Pancreas (tissue), 10 donors: ENCODE measurements around the gene ARL13A. TPM values are rescaled to one million over a fixed set of nuclear protein-coding genes. Genes with fewer than 3 reads are reported as not detected.

Experiments
- ATAC-seq, 4 donors: fragments of 200-7000 bp; cut with Tn5 transposase; one replicate each; pipeline versions ENCODE4 v1.8.0 to v1.9.1; 2020; ENCODE audit warnings: mild to moderate bottlenecking in 4 of 4, moderate library complexity in 4 of 4
- DNase-seq, 6 donors: peaks; one replicate each; pipeline ENCODE4 v3.0.0-alpha.2; 2020
- FAIRE-seq: peaks from 2 replicates; lab custom pipeline; 2012; peaks lifted over from hg19 to GRCh38; lab: Jason Lieb, UNC
- H3K27ac ChIP-seq, 4 donors: fragments of 200-600 bp; sonication (generic); 1 replicate in 3 of 4; 2 replicates in 1 of 4; pipeline versions ENCODE4 v1.5.0 to v1.8.0; 2020
- H3K27me3 ChIP-seq, 4 donors: fragments of 200-600 bp; one replicate each; pipeline ENCODE4 v1.8.0; 2021
- H3K36me3 ChIP-seq, 3 donors: fragments of 200-600 bp; sonication (generic) in 1 of 3; one replicate each; pipeline versions ENCODE4 v1.5.0 to v1.8.0; 2020 to 2021
- H3K4me1 ChIP-seq, 3 donors: fragments of 200-600 bp; one replicate each; pipeline ENCODE4 v1.8.0; 2021
- H3K4me3 ChIP-seq, 4 donors: fragments of 200-600 bp; sonication (generic) in 2 of 4; one replicate each; pipeline versions ENCODE4 v1.5.0 to v1.8.0; 2020 to 2021
- H3K9me3 ChIP-seq, 4 donors: fragments of 200-600 bp; one replicate each; pipeline ENCODE4 v1.8.0; 2021
- WGBS, 2 donors: extraction: QIAGEN DNeasy Blood & Tissue Kit; methylation state at CpG; one replicate each; pipeline ENCODE4 v1.1.7; 2013; 5-methylcytosine and 5-hydroxymethylcytosine counted together
- intact Hi-C, 3 donors: fragments of 100-400 bp; cut with DNase I; formaldehyde crosslinking; loops; one replicate each; pipeline versions ENCODE4 v1.11.1 to v1.14.2; 2022
- polyA plus RNA-seq, 2 donors: library from polyadenylated mRNA; stranded (reverse); fragments of 200-250 nt; gene quantifications; one replicate each; pipeline ENCODE4 v1.2.3, GENCODE V29; 2013
- total RNA-seq, 6 donors: library from RNA; stranded (reverse); fragmentation: NEBNext Ultra II Directional in 4 of 6; extraction: Animal tissue kit (Norgen Biotek cat#: 25700) in 4 of 6; gene quantifications; one replicate each; pipeline versions ENCODE4 v1.2.1 to v1.2.4, GENCODE V29; 2021 to 2023
- TF ChIP-seq, protein P1 (sequence below), 4 donors: fragments of 200-600 bp; sonication (generic) in 3 of 4; IDR thresholded peaks; one replicate each; pipeline versions ENCODE4 v1.5.0 to v1.8.0; 2021; ENCODE audit warnings: antibody characterized with exemption in 4 of 4
- donor health status: healthy with polysubstance abuse.
- donor health status: DM: no; HTN: no; CAD: no; lungs with moderate emphysema.
- donor health status: DM: no; HTN: no; CAD: no.
- donor health status: control.
- donor health status: control.
- donor health status: Bipolar disorder and iron deficiency.
- donor health status: DM: yes; HTN: yes; CAD: no.
- donor health status: DM: no; HTN: no; CAD: no.
- donor health status: DM: no; HTN: no; CAD: no.
- donor health status: DM: yes; HTN: yes; CAD: no.

The ARL13A gene
- total and polyA plus RNA-seq, 8 donors: not detected

DNA sequence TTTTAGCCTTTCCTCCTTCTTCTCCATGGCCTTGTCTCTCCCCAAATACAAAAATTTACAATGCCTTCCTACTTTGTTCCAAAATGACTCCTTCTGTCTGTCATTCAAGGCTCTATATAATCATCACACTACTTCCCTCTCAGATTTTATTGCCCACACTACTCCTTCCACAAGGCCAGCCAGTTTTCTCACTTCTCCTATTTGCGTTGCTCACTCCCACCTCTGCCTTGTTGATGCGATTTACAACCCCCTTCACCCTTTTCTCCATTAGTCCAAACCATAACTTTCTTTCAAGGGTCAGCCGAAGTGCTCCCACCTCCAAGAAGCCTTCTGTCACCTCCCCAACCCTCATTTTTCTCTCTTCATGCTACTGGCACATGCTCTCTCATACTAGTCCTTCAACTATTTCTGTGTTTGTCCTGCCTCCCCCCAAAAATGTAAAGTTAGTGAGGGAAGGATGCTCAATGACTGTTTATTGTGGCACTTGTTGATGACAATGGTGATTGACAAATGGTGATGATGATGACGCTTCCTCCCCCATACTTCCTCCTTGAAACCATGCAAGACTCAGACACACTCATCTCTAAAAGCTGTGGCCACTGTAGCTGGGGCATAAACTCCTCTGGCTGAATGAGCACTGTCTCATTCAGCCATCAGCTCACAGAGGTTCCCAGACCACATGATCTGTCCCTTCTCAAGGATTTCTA is 38.1 kb upstream of the ARL13A start:
- ATAC-seq (no peak), FAIRE-seq (no peak), DNase-seq (no peak)
- no peak overlapping the region for H3K27ac ChIP-seq
- H3K27me3 ChIP-seq: no peaks in the 10 kb centered on the region
- H3K36me3 ChIP-seq: no peaks in the 10 kb centered on the region
- H3K9me3 ChIP-seq: no peaks in the 10 kb centered on the region
- H3K4me3 ChIP-seq: no peak overlapping the region
- H3K4me1 ChIP-seq: no peaks in the 10 kb centered on the region
- TF ChIP-seq, protein P1, sequence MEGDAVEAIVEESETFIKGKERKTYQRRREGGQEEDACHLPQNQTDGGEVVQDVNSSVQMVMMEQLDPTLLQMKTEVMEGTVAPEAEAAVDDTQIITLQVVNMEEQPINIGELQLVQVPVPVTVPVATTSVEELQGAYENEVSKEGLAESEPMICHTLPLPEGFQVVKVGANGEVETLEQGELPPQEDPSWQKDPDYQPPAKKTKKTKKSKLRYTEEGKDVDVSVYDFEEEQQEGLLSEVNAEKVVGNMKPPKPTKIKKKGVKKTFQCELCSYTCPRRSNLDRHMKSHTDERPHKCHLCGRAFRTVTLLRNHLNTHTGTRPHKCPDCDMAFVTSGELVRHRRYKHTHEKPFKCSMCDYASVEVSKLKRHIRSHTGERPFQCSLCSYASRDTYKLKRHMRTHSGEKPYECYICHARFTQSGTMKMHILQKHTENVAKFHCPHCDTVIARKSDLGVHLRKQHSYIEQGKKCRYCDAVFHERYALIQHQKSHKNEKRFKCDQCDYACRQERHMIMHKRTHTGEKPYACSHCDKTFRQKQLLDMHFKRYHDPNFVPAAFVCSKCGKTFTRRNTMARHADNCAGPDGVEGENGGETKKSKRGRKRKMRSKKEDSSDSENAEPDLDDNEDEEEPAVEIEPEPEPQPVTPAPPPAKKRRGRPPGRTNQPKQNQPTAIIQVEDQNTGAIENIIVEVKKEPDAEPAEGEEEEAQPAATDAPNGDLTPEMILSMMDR (IDR thresholded peaks at IDR 0.05): no peak
- WGBS, 2 donors: 68 to 73% methylated on average over 4 of the region's 4 CpGs
- intact Hi-C loops: no loop called here

DNA sequence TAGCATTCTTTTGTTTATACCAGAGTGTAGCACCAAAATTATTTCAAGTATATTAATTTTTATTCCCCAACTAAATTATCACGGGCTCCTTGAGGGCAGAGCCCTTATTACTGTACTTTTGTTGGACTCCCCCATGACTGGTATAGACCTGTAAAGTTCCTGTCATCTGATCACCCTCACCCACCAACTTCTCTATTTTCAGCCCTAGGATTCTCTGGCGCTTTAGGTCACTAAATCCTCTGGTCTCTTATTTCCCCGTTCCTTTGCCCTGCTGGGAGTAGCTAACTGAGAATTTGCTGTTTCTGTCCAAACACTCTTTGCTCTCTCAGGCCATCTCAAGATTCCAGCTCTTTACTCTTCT is 37.6 kb upstream of the ARL13A start:
- TF ChIP-seq, protein P1 (IDR thresholded peaks at IDR 0.05): no peak
- no peaks in the 10 kb centered on the region for H3K4me1 ChIP-seq
- ATAC-seq: no peak
- H3K27ac ChIP-seq: no peak overlapping the region
- intact Hi-C loops: no loop called here
- no peaks in the 10 kb centered on the region for H3K9me3 ChIP-seq
- DNase-seq: no peak
- no peak overlapping the region for H3K4me3 ChIP-seq
- no peak for FAIRE-seq
- H3K27me3 ChIP-seq: no peaks in the 10 kb centered on the region
- WGBS, 2 donors: 77 to 83% methylated on average over 3 of the region's 3 CpGs
- no peaks in the 10 kb centered on the region for H3K36me3 ChIP-seq

GRCh38 chrX:100935767-100936166 is 33.7 kb upstream of the ARL13A start:
- H3K27me3 ChIP-seq: no peaks in the 10 kb centered on the region
- no peaks in the 10 kb centered on the region for H3K36me3 ChIP-seq
- no peak for DNase-seq
- no peak overlapping the region for H3K27ac ChIP-seq
- no peak overlapping the region for H3K4me3 ChIP-seq
- no peaks in the 10 kb centered on the region for H3K4me1 ChIP-seq
- no peak for FAIRE-seq
- H3K9me3 ChIP-seq: no peaks in the 10 kb centered on the region
- WGBS, 2 donors: 62 to 77% methylated on average over 2 of the region's 2 CpGs
- intact Hi-C loops: no loop called here
- TF ChIP-seq, protein P1 (IDR thresholded peaks at IDR 0.05): no peak
- no peak for ATAC-seq

DNA sequence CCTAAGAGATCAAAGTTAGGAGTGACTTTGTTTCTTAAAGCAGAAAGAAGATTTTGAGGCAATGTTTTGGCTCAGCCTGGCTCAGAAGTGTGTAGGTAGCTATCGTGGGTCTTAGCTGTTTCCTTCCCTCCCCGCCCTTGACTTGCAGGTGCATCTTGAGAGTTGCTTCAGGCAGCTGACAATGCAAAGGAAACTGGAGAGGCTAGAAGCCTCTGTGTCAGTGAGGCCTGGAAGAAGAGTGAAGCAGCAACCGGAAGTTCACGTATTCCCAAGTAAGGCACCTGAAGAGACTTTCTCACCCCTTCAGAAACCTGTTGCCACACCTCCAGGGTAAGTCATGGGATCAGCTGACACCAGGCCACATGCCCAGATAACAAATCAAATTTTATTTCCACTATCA is 30.2 kb upstream of the ARL13A start:
- FAIRE-seq (no peak), ATAC-seq (no peak), DNase-seq (no peak)
- intact Hi-C loops: no loop called here
- no peak overlapping the region for H3K27ac ChIP-seq
- peaks cover 0 to 7% (median 0%) of the 10 kb centered on the region in 4 donors for H3K27me3 ChIP-seq
- H3K4me3 ChIP-seq: no peak overlapping the region
- no peaks in the 10 kb centered on the region for H3K4me1 ChIP-seq
- WGBS, 2 donors: 67 to 69% methylated on average over 4 of the region's 4 CpGs
- TF ChIP-seq, protein P1 (IDR thresholded peaks at IDR 0.05): no peak
- H3K9me3 ChIP-seq: no peaks in the 10 kb centered on the region
- no peaks in the 10 kb centered on the region for H3K36me3 ChIP-seq

- H3K36me3 ChIP-seq: no peaks in the 10 kb centered on the region
- no peaks in the 10 kb centered on the region for H3K4me1 ChIP-seq
- no peaks in the 10 kb centered on the region for H3K9me3 ChIP-seq
- no peak overlapping the region for H3K4me3 ChIP-seq
- intact Hi-C loops: no loop called here
- no peak for ATAC-seq
- DNase-seq: no peak
- H3K27me3 ChIP-seq: peaks cover 0 to 7% (median 0%) of the 10 kb centered on the region in 4 donors
- FAIRE-seq: no peak
- TF ChIP-seq, protein P1 (IDR thresholded peaks at IDR 0.05): no peak
- no peak overlapping the region for H3K27ac ChIP-seq
- 77 to 96% methylated on average over 3 of the region's 3 CpGs for WGBS, 2 donors
These were observed 24.9 kb upstream of the ARL13A start for GRCh38 chrX:100944601-100945000.
